HepG2 (cell line): ENCODE measurements around the gene KLHL28. TPM values are rescaled to one million over a fixed set of nuclear protein-coding genes. Genes with fewer than 3 reads are reported as not detected.

ENCODE experiments used
- ATAC-seq: fragments of 200-7000 bp; cut with Tn5 transposase; 3 replicates; pipeline ENCODE4 v1.9.1; 2020; ENCODE audit warnings: mild to moderate bottlenecking, moderate library complexity
- BruUV-seq: library from RNA; stranded (reverse); fragments of 400-500 nt; replicated peaks from 2 replicates; lab custom pipeline; 2021; lab: Mats Ljungman, UMichigan
- CTCF ChIA-PET: fragments of 300-600 bp; formaldehyde crosslinking; extraction: SDS; loops from one replicate; lab custom pipeline; 2021; ENCODE audit warnings: low total read pairs, inconsistent platforms, low intra/inter-chr PET ratio; lab: Yijun Ruan, JAX
- POLR2A ChIA-PET: fragments of 350-600 bp; sonication (Branson Sonifier 250); formaldehyde crosslinking; loops from one replicate; lab custom pipeline; 2020; ENCODE audit warnings: antibody characterized with exemption, inconsistent platforms; lab: Yijun Ruan, JAX
- DNase-seq: peaks from one replicate; pipeline ENCODE4 v3.0.0-alpha.2; 2015; ENCODE audit warnings: low spot score
- FAIRE-seq: peaks from 3 replicates; lab custom pipeline; 2011; peaks lifted over from hg19 to GRCh38; lab: Jason Lieb, UNC
- H2AFZ ChIP-seq: one replicate; pipeline ENCODE4 v1.6.1; 2011; ENCODE audit warnings: low read length, inconsistent platforms
- H3K27ac ChIP-seq: fragments of 300-600 bp; 3 replicates; pipeline ENCODE4 v1.8.0; 2011; ENCODE audit warnings: mixed run types, mild to moderate bottlenecking, mixed read lengths, low read length, inconsistent platforms; ENCODE audit not compliant: insufficient read depth; ENCODE audit errors: extremely low read length
- H3K27me3 ChIP-seq, 2 experiments: fragments of 200-600 bp in 1 of 2; 2 replicates in 1 of 2; 3 replicates in 1 of 2; pipeline versions ENCODE4 v1.6.0 to v1.8.0; 2011; ENCODE audit warnings: low read length in 2 of 2, mild to moderate bottlenecking in 2 of 2, moderate library complexity in 2 of 2, inconsistent platforms in 1 of 2; ENCODE audit not compliant: insufficient read depth in 2 of 2, control insufficient read depth in 1 of 2
- H3K36me3 ChIP-seq, 2 experiments: fragments of 200-600 bp in 1 of 2; replicated peaks in 1 of 2; 2 replicates in 1 of 2; 3 replicates in 1 of 2; pipeline versions ENCODE4 v1.5.1 to v1.8.0; 2011; ENCODE audit warnings: low read length in 2 of 2, inconsistent platforms in 1 of 2; ENCODE audit not compliant: insufficient read depth in 2 of 2, control insufficient read depth in 1 of 2
- H3K4me1 ChIP-seq: 2 replicates; pipeline ENCODE4 v1.5.1; 2012; ENCODE audit warnings: low read length, inconsistent platforms; ENCODE audit not compliant: insufficient read depth
- H3K4me2 ChIP-seq: 2 replicates; pipeline ENCODE4 v1.6.0; 2011; ENCODE audit warnings: low read depth, low read length, inconsistent platforms
- H3K4me3 ChIP-seq, 3 experiments: fragments of 200-600 bp in 1 of 3; sonication (generic), shearing (Covaris generic) in 1 of 3; replicated peaks in 1 of 3; 2 replicates each; pipeline ENCODE4 v1.5.1; 2011 to 2016; ENCODE audit warnings: low read length in 3 of 3, inconsistent platforms in 2 of 3, low read depth in 2 of 3, mild to moderate bottlenecking in 2 of 3, control low read depth in 1 of 3, mixed read lengths in 1 of 3; ENCODE audit not compliant: insufficient read depth in 1 of 3
- H3K79me2 ChIP-seq: one replicate; pipeline ENCODE4 v1.6.1; 2011; ENCODE audit warnings: low read length, inconsistent platforms; ENCODE audit not compliant: insufficient read depth
- H3K9ac ChIP-seq: 2 replicates; pipeline ENCODE4 v1.6.0; 2011; ENCODE audit warnings: mild to moderate bottlenecking, low read depth, low read length, inconsistent platforms; ENCODE audit not compliant: insufficient read depth
- H3K9me3 ChIP-seq: 2 replicates; pipeline ENCODE4 v1.5.1; 2012; ENCODE audit warnings: mild to moderate bottlenecking, low read length
- H4K20me1 ChIP-seq: 2 replicates; pipeline ENCODE4 v1.6.0; 2011; ENCODE audit warnings: inconsistent platforms, mild to moderate bottlenecking, low read length, moderate library complexity; ENCODE audit not compliant: insufficient read depth
- KAT8 ChIP-seq: IDR thresholded peaks from 2 replicates; pipeline ENCODE4 v1.6.1; 2016; ENCODE audit warnings: missing genetic modification reagents, missing compliant biosample characterization
- KLF11 ChIP-seq: IDR thresholded peaks from 2 replicates; pipeline ENCODE4 v1.6.1; 2016; ENCODE audit warnings: missing compliant biosample characterization
- MIER3 ChIP-seq: IDR thresholded peaks from 2 replicates; pipeline ENCODE4 v1.6.1; 2016; ENCODE audit warnings: missing compliant biosample characterization, borderline replicate concordance
- MTA1 ChIP-seq: sonication (generic); formaldehyde crosslinking; IDR thresholded peaks from 2 replicates; pipeline ENCODE4 v1.4.0; 2020; ENCODE audit warnings: missing genetic modification reagents, mild to moderate bottlenecking, borderline replicate concordance
- NFE2L1 ChIP-seq: sonication (generic); formaldehyde crosslinking; IDR thresholded peaks from 2 replicates; pipeline ENCODE4 v1.4.0; 2020; ENCODE audit warnings: missing genetic modification reagents, mild to moderate bottlenecking, borderline replicate concordance
- NFIC ChIP-seq: IDR thresholded peaks from 2 replicates; pipeline ENCODE4 v1.6.1; 2012; ENCODE audit warnings: mild to moderate bottlenecking, low read length, inconsistent platforms
- POLR2A ChIP-seq, 2 experiments: IDR thresholded peaks; 2 replicates each; pipeline ENCODE4 v1.6.1; 2011; ENCODE audit warnings: low read depth in 2 of 2, low read length in 2 of 2, mild to moderate bottlenecking in 1 of 2, moderate library complexity in 1 of 2; ENCODE audit not compliant: insufficient read depth in 1 of 2
- ZNF136 ChIP-seq: sonication (generic); formaldehyde crosslinking; IDR thresholded peaks from 2 replicates; pipeline ENCODE4 v1.8.1; 2022; ENCODE audit warnings: low read depth, mild to moderate bottlenecking, moderate library complexity, missing genetic modification reagents
- ZNF629 ChIP-seq: sonication (generic); formaldehyde crosslinking; conservative IDR thresholded peaks from 2 replicates; pipeline ENCODE4 v1.5.0; 2020; ENCODE audit warnings: missing genetic modification reagents
- ZNF747 ChIP-seq: sonication (generic); formaldehyde crosslinking; IDR thresholded peaks from 2 replicates; pipeline ENCODE4 v1.8.1; 2023; ENCODE audit warnings: missing genetic modification reagents, mild to moderate bottlenecking, borderline replicate concordance
- ZSCAN30 ChIP-seq: sonication (generic); formaldehyde crosslinking; IDR thresholded peaks from 2 replicates; pipeline ENCODE4 v1.5.0; 2020; ENCODE audit warnings: mild to moderate bottlenecking, missing genetic modification reagents
- WGBS: methylation state at CpG from one replicate; pipeline ENCODE4 v1.1.6; 2017; ENCODE audit warnings: low lambda C conversion rate; 5-methylcytosine and 5-hydroxymethylcytosine counted together
- in situ Hi-C: cut with HindIII; loops from 2 replicates; pipeline ENCODE4 v1.10.0; 2017; ENCODE audit warnings: low pct_unique_long_range_greater_than_20kb; ENCODE audit not compliant: extremely low pct_ligation_motif_present
- intact Hi-C: fragments of 100-400 bp; cut with micrococcal nuclease; formaldehyde crosslinking; loops from one replicate; pipeline ENCODE4 v1.10.0; 2022; ENCODE audit not compliant: unreplicated experiment
- polyA plus RNA-seq, 8 experiments: library from polyadenylated mRNA; depleted of rRNA in 3 of 8; stranded (reverse) in 7 of 8; unstranded in 1 of 8; fragments of >200 nt; fragmentation: Illumina TruSeq in 4 of 8; extraction: Trizol in 4 of 8; gene quantifications; 2 replicates each; pipeline versions ENCODE4 v1.2.1 to v1.2.3, GENCODE V29; 2011 to 2016; ENCODE audit warnings: low read depth in 4 of 8, missing spikeins in 1 of 8, mixed read lengths in 1 of 8; ENCODE audit not compliant: insufficient read depth in 1 of 8
- total RNA-seq, 5 experiments: library from RNA; depleted of rRNA; stranded (reverse); fragments of >200 nt; fragmentation: Illumina TruSeq; extraction: Trizol; gene quantifications; 2 replicates each; pipeline ENCODE4 v1.2.3, GENCODE V29; 2016; ENCODE audit warnings: low read depth in 1 of 5
- TF ChIP-seq, protein P1 (sequence below): sonication (generic); formaldehyde crosslinking; IDR thresholded peaks from 2 replicates; pipeline ENCODE4 v1.4.0; 2020; ENCODE audit warnings: missing genetic modification reagents, borderline replicate concordance
- TF ChIP-seq, protein P2 (sequence below): sonication (generic); formaldehyde crosslinking; IDR thresholded peaks from 2 replicates; pipeline ENCODE4 v1.5.0; 2020; ENCODE audit warnings: mild to moderate bottlenecking, missing genetic modification reagents, borderline replicate concordance
- TF ChIP-seq, protein P3 (sequence below): sonication (generic); formaldehyde crosslinking; IDR thresholded peaks from 2 replicates; pipeline ENCODE4 v1.9.0; 2021; ENCODE audit warnings: missing genetic modification reagents, mild to moderate bottlenecking, borderline replicate concordance
- TF ChIP-seq, protein P4 (sequence below), 2 experiments: sonication (generic) in 1 of 2; formaldehyde crosslinking in 1 of 2; IDR thresholded peaks; 2 replicates each; pipeline versions ENCODE4 v1.4.0 to v1.6.1; 2018 to 2020; ENCODE audit warnings: missing genetic modification reagents in 2 of 2, borderline replicate concordance in 1 of 2, low read depth in 1 of 2, mild to moderate bottlenecking in 1 of 2, missing biosample characterization in 1 of 2

Gene KLHL28
- total and polyA plus RNA-seq, 2 of the 13 experiments (the other 11 are each of a cell fraction or from before 2014, with no cell fraction given): 3.4 to 6.6 TPM

DNA sequence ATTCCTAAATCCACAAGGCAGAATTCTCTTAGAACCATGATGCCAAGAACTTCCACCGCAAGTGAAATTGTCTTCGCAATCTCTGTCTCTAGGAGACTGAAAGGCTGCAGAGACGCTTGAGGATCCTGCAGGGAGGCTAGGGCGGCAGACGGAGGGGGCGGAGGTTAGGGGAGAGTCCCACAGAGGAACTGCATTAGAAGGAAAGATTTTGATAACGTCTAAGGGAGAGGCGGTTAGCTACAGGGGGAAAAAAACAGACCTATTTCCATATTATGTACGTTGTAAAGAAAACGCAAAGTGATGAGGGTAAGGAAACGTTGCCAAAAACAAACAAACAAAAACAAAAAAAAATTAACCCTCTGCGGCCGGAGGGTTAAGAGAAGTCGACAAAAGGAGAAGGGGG lies 595 bp downstream of the KLHL28 start (continued):
- TF ChIP-seq ZSCAN30: 0 out of 2 replicates have a peak, but pooled peaks have one; percentile 74
- TF ChIP-seq, protein P1, sequence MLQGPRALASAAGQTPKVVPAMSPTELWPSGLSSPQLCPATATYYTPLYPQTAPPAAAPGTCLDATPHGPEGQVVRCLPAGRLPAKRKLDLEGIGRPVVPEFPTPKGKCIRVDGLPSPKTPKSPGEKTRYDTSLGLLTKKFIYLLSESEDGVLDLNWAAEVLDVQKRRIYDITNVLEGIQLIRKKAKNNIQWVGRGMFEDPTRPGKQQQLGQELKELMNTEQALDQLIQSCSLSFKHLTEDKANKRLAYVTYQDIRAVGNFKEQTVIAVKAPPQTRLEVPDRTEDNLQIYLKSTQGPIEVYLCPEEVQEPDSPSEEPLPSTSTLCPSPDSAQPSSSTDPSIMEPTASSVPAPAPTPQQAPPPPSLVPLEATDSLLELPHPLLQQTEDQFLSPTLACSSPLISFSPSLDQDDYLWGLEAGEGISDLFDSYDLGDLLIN (CRISPR knock-in tag): no peak
- TF ChIP-seq, all 625 proteins: peak for 8

DNA sequence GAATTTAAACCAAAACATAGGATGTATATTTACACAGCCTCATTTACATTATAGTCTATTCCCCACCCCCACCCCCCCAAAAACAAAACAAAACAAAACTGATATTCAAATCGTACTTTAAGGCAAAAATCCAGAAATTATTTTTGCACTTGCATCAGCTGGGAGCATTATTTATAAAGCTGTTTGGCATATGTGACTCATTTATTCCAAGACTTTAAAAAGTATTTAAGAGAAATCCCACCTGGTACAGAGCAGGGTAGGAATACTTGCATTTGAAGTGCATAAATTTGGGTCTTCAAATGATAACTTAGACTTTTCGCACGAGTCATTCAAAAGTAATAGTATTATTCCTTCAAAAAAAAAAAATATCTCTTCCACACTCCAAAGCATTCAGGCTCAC lies 1.1 kb downstream of the KLHL28 start:
- no peak overlapping the region for H2AFZ ChIP-seq
- peak overlapping the region; percentile 73 for H3K4me2 ChIP-seq
- H4K20me1 ChIP-seq: peaks cover 13% of the 10 kb centered on the region
- no peaks in the 10 kb centered on the region for H3K9me3 ChIP-seq
- ATAC-seq: no peak
- in situ Hi-C loops (loop anchor here (5.0 kb wide), 1 partner anchor 177 kb away; the partner anchor contains the start of gene FANCM), intact Hi-C loops (loop anchor here (1.0 kb wide), 1 partner anchor 47 kb away; no protein-coding TSS in a partner anchor)
- no TSS peak for BruUV-seq
- no peaks in the 10 kb centered on the region; a peak in 1 of 5 replicates for H3K27me3 ChIP-seq
- peaks cover 34% of the 10 kb centered on the region for H3K4me1 ChIP-seq
- no peak for DNase-seq
- no peak for FAIRE-seq
- ChIA-PET POLR2A (interaction anchor here (4.5 kb wide), 1 partner anchor 175 kb away, joined by 42 read pairs; the partner anchor contains the start of genes FANCM and FKBP3), CTCF (no interaction called here)
- peaks cover 93% of the 10 kb centered on the region for H3K79me2 ChIP-seq
- peak overlapping the region; percentile 74 to 84 (median 80) for H3K4me3 ChIP-seq
- H3K36me3 ChIP-seq: no peaks in the 10 kb centered on the region
- 0% methylated on average over 3 of the region's 3 CpGs for WGBS
- H3K27ac ChIP-seq: peak overlapping the region; percentile 84
- H3K9ac ChIP-seq: peak overlapping the region; percentile 81
- TF ChIP-seq POLR2A (IDR thresholded peaks at IDR 0.05; ENCODE audit: insufficient read depth in 1 of 2, low read depth in 2 of 2, low read length in 2 of 2) (no peak), MTA1 (CRISPR knock-in tag) (no peak), NFE2L1 (no peak), KAT8 (no peak), KLF11 (CRISPR knock-in tag) (no peak), ZNF136 (CRISPR knock-in tag) (no peak), MIER3 (CRISPR knock-in tag) (no peak), ZNF629 (CRISPR knock-in tag) (no peak), NFIC (no peak), ZNF747 (CRISPR knock-in tag) (no peak)
- TF ChIP-seq, protein P2, sequence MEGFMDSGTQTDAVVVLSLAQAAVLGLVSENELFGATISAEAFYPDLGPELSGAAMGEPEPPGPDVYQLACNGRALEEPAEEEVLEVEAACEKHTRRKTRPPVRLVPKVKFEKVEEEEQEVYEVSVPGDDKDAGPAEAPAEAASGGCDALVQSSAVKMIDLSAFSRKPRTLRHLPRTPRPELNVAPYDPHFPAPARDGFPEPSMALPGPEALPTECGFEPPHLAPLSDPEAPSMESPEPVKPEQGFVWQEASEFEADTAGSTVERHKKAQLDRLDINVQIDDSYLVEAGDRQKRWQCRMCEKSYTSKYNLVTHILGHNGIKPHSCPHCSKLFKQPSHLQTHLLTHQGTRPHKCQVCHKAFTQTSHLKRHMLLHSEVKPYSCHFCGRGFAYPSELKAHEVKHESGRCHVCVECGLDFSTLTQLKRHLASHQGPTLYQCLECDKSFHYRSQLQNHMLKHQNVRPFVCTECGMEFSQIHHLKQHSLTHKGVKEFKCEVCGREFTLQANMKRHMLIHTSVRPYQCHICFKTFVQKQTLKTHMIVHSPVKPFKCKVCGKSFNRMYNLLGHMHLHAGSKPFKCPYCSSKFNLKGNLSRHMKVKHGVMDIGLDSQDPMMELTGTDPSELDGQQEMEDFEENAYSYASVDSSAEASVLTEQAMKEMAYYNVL (CRISPR knock-in tag): no peak
- TF ChIP-seq, protein P3, sequence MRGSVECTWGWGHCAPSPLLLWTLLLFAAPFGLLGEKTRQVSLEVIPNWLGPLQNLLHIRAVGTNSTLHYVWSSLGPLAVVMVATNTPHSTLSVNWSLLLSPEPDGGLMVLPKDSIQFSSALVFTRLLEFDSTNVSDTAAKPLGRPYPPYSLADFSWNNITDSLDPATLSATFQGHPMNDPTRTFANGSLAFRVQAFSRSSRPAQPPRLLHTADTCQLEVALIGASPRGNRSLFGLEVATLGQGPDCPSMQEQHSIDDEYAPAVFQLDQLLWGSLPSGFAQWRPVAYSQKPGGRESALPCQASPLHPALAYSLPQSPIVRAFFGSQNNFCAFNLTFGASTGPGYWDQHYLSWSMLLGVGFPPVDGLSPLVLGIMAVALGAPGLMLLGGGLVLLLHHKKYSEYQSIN (CRISPR knock-in tag): no peak
- TF ChIP-seq, protein P4, sequence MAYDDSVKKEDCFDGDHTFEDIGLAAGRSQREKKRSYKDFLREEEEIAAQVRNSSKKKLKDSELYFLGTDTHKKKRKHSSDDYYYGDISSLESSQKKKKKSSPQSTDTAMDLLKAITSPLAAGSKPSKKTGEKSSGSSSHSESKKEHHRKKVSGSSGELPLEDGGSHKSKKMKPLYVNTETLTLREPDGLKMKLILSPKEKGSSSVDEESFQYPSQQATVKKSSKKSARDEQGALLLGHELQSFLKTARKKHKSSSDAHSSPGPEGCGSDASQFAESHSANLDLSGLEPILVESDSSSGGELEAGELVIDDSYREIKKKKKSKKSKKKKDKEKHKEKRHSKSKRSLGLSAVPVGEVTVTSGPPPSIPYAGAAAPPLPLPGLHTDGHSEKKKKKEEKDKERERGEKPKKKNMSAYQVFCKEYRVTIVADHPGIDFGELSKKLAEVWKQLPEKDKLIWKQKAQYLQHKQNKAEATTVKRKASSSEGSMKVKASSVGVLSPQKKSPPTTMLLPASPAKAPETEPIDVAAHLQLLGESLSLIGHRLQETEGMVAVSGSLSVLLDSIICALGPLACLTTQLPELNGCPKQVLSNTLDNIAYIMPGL (CRISPR knock-in tag; IDR thresholded peaks at IDR 0.05; ENCODE audit: borderline replicate concordance in 1 of 2, low read depth in 1 of 2): no peak
